ENCODE data around the gene TSPEAR. TPM values are rescaled to one million over a fixed set of nuclear protein-coding genes. Genes with fewer than 3 reads are reported as not detected.

TSPEAR gene
- total RNA-seq, 2 experiments from 2014 or later, result not detected

GRCh38 chr21:44532712-44533111 is 178.7 kb downstream of the TSPEAR start:
- CTCF ChIA-PET, result no interaction called here
- H3K4me1 Mint-ChIP-seq (ENCODE audit: low read depth), result no peaks in the 10 kb centered on the region
- no peak overlapping the region for H3K27ac Mint-ChIP-seq
- DNase-seq, result no peak
- H3K4me3 Mint-ChIP-seq, result no peak overlapping the region
- intact Hi-C loops (cut with micrococcal nuclease), result no loop called here
- H3K9me3 Mint-ChIP-seq, result no peaks in the 10 kb centered on the region
- no peaks in the 10 kb centered on the region for H3K27me3 Mint-ChIP-seq (ENCODE audit: low read depth)
- H3K36me3 Mint-ChIP-seq (ENCODE audit: low read depth), result no peaks in the 10 kb centered on the region

GRCh38 chr21:44531606-44532564 is 179.5 kb downstream of the TSPEAR start:
- no peaks in the 10 kb centered on the region for H3K27me3 Mint-ChIP-seq (ENCODE audit: low read depth)
- H3K4me3 Mint-ChIP-seq, result no peak overlapping the region
- H3K9me3 Mint-ChIP-seq, result no peaks in the 10 kb centered on the region
- CTCF ChIA-PET, result no interaction called here
- no peak for DNase-seq
- H3K4me1 Mint-ChIP-seq (ENCODE audit: low read depth), result no peaks in the 10 kb centered on the region
- no peak overlapping the region for H3K27ac Mint-ChIP-seq
- intact Hi-C loops (cut with micrococcal nuclease), result no loop called here
- H3K36me3 Mint-ChIP-seq (ENCODE audit: low read depth), result no peaks in the 10 kb centered on the region

GRCh38 chr21:44530903-44531605 is 180.3 kb downstream of the TSPEAR start:
- H3K36me3 Mint-ChIP-seq (ENCODE audit: low read depth), result no peaks in the 10 kb centered on the region
- H3K27me3 Mint-ChIP-seq (ENCODE audit: low read depth), result no peaks in the 10 kb centered on the region
- H3K27ac Mint-ChIP-seq, result no peak overlapping the region
- no peaks in the 10 kb centered on the region for H3K9me3 Mint-ChIP-seq
- DNase-seq, result no peak
- no peak overlapping the region for H3K4me3 Mint-ChIP-seq
- no peaks in the 10 kb centered on the region for H3K4me1 Mint-ChIP-seq (ENCODE audit: low read depth)
- CTCF ChIA-PET, result no interaction called here
- intact Hi-C loops (cut with micrococcal nuclease), result no loop called here

GRCh38 chr21:44530221-44530902 is 181.0 kb downstream of the TSPEAR start:
- Mint-ChIP-seq H3K4me3 (no peak overlapping the region), H3K27ac (no peak overlapping the region), H3K4me1 (ENCODE audit: low read depth) (no peaks in the 10 kb centered on the region), H3K9me3 (no peaks in the 10 kb centered on the region), H3K27me3 (ENCODE audit: low read depth) (no peaks in the 10 kb centered on the region), H3K36me3 (ENCODE audit: low read depth) (no peaks in the 10 kb centered on the region)
- intact Hi-C loops (cut with micrococcal nuclease), result no loop called here
- no peak for DNase-seq
- CTCF ChIA-PET, result no interaction called here

- CTCF ChIA-PET, result no interaction called here
- Mint-ChIP-seq H3K27me3 (ENCODE audit: low read depth) (no peaks in the 10 kb centered on the region), H3K4me3 (no peak overlapping the region), H3K36me3 (ENCODE audit: low read depth) (no peaks in the 10 kb centered on the region), H3K9me3 (no peaks in the 10 kb centered on the region), H3K4me1 (ENCODE audit: low read depth) (no peaks in the 10 kb centered on the region), H3K27ac (no peak overlapping the region)
- intact Hi-C loops (cut with micrococcal nuclease), result no loop called here
- no peak for DNase-seq
These were observed 181.8 kb downstream of the TSPEAR start for GRCh38 chr21:44529503-44530125.

GRCh38 chr21:44529011-44529421 is 182.4 kb downstream of the TSPEAR start:
- CTCF ChIA-PET, result no interaction called here
- no peak overlapping the region for H3K27ac Mint-ChIP-seq
- no peak overlapping the region for H3K4me3 Mint-ChIP-seq
- H3K36me3 Mint-ChIP-seq (ENCODE audit: low read depth), result no peaks in the 10 kb centered on the region
- intact Hi-C loops (cut with micrococcal nuclease), result no loop called here
- no peaks in the 10 kb centered on the region for H3K27me3 Mint-ChIP-seq (ENCODE audit: low read depth)
- H3K4me1 Mint-ChIP-seq (ENCODE audit: low read depth), result no peaks in the 10 kb centered on the region
- no peak for DNase-seq
- no peaks in the 10 kb centered on the region for H3K9me3 Mint-ChIP-seq

GRCh38 chr21:44528634-44528995 is 182.8 kb downstream of the TSPEAR start:
- no peaks in the 10 kb centered on the region for H3K27me3 Mint-ChIP-seq (ENCODE audit: low read depth)
- no peaks in the 10 kb centered on the region for H3K9me3 Mint-ChIP-seq
- no peak overlapping the region for H3K27ac Mint-ChIP-seq
- no peaks in the 10 kb centered on the region for H3K4me1 Mint-ChIP-seq (ENCODE audit: low read depth)
- no peaks in the 10 kb centered on the region for H3K36me3 Mint-ChIP-seq (ENCODE audit: low read depth)
- CTCF ChIA-PET, result no interaction called here
- H3K4me3 Mint-ChIP-seq, result no peak overlapping the region
- DNase-seq, result no peak
- intact Hi-C loops (cut with micrococcal nuclease), result no loop called here

- Mint-ChIP-seq H3K4me3 (no peak overlapping the region), H3K27me3 (ENCODE audit: low read depth) (no peaks in the 10 kb centered on the region), H3K27ac (no peak overlapping the region), H3K9me3 (no peaks in the 10 kb centered on the region), H3K4me1 (ENCODE audit: low read depth) (no peaks in the 10 kb centered on the region), H3K36me3 (ENCODE audit: low read depth) (no peaks in the 10 kb centered on the region)
- DNase-seq, result no peak
- CTCF ChIA-PET, result no interaction called here
- intact Hi-C loops (cut with micrococcal nuclease), result no loop called here
These were observed 183.3 kb downstream of the TSPEAR start for GRCh38 chr21:44527983-44528633.

- Mint-ChIP-seq H3K4me1 (ENCODE audit: low read depth) (no peaks in the 10 kb centered on the region), H3K27me3 (ENCODE audit: low read depth) (no peaks in the 10 kb centered on the region), H3K4me3 (no peak overlapping the region), H3K36me3 (ENCODE audit: low read depth) (no peaks in the 10 kb centered on the region), H3K27ac (no peak overlapping the region), H3K9me3 (no peaks in the 10 kb centered on the region)
- DNase-seq, result no peak
- CTCF ChIA-PET, result no interaction called here
- intact Hi-C loops (cut with micrococcal nuclease), result no loop called here
These were observed 184.0 kb downstream of the TSPEAR start for GRCh38 chr21:44527156-44527982.

GRCh38 chr21:44526096-44526997 is 185.0 kb downstream of the TSPEAR start:
- H3K27ac Mint-ChIP-seq, result no peak overlapping the region
- CTCF ChIA-PET, result no interaction called here
- no peaks in the 10 kb centered on the region for H3K27me3 Mint-ChIP-seq (ENCODE audit: low read depth)
- no peaks in the 10 kb centered on the region for H3K4me1 Mint-ChIP-seq (ENCODE audit: low read depth)
- no peak overlapping the region for H3K4me3 Mint-ChIP-seq
- DNase-seq, result no peak
- no peaks in the 10 kb centered on the region for H3K9me3 Mint-ChIP-seq
- intact Hi-C loops (cut with micrococcal nuclease), result no loop called here
- no peaks in the 10 kb centered on the region for H3K36me3 Mint-ChIP-seq (ENCODE audit: low read depth)

Data from activated naive CD4-positive, alpha-beta T cell treated with anti-CD3 and anti-CD28 coated beads for 36 hours (primary cell).